ENCODE results near the gene NEGR1.

GRCh38 chr1:72296501-72296900 is 14.2 kb upstream of the NEGR1 start:
- TF ChIP-seq CTCF (IDR thresholded peaks at IDR 0.05; ENCODE audit: low read depth, low read length) (no peak), EZH2phosphoT487 (IDR thresholded peaks at IDR 0.05; ENCODE audit: low read depth) (no peak)
